Caki2 (cell line): ENCODE measurements around the gene TMEM151A. TPM values are rescaled to one million over a fixed set of nuclear protein-coding genes. Genes with fewer than 3 reads are reported as not detected.
"Not testable (repeated sequence)": the region's sequence is repeated elsewhere in the genome, so short reads cannot be mapped to it uniquely, and the experiment has no call there.

Experiments used
- DNase-seq: peaks from one replicate; pipeline ENCODE4 v3.0.0-alpha.2; 2015; ENCODE audit warnings: low read depth
- in situ Hi-C: cut with HindIII; loops from 2 replicates; pipeline ENCODE4 v1.10.0; 2016; ENCODE audit warnings: low sequenced_read_pairs, low pct_unique_long_range_greater_than_20kb, mixed read lengths
- total RNA-seq: library from RNA; depleted of rRNA; stranded (reverse); fragments of >200 nt; shearing (Covaris generic); gene quantifications from 2 replicates; pipeline ENCODE4 v1.2.3, GENCODE V29; 2014; ENCODE audit warnings: low replicate concordance

The TMEM151A gene
- total RNA-seq, 1 experiment from 2014 or later: not detected

DNA sequence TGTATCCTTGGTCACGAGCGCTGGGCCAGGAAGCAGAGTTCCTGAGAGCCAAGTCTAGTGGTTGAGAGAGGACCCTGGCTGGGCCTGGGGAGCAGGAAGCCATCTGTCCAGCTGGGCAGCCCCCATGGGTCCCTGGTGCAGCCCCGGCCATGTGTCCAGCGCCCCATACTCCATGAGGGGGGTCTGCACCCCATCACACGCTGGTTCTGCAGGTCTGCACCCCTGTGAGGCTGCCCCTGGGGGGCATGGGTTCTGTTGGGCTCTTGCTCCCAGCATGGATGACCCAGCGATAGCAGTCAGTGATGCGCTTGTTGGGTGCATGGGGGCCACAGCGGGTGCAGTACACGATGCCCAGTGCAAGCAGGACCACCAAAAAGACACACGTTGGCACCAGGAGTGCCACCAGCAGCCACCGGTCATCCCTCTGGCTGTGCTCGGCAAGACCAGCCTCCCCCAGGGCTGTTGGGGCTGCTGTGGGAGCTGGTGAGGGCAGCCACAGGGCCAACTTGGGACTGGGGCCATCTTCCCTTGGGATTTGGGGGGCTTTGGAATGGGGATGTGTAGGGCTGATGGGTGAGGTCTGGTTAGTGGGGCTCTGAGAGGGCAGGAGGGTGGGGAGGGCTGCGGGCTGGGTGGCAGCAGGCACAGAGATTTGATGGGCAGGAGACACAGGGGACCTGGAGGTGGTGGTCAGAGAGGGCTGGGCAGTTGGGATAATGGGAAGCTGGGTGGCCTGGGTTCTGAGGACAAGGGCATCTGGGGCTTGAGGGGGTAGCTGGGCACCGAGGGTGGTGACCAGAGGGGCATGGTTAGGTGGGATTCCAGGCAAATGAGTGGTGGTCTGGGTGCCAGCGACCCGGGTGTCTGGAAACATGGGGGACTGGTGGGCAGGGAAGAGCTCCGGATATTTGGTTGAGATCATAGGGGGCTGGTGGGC is 23.1 kb downstream of the TMEM151A start:
- in situ Hi-C loops: no loop called here

DNA sequence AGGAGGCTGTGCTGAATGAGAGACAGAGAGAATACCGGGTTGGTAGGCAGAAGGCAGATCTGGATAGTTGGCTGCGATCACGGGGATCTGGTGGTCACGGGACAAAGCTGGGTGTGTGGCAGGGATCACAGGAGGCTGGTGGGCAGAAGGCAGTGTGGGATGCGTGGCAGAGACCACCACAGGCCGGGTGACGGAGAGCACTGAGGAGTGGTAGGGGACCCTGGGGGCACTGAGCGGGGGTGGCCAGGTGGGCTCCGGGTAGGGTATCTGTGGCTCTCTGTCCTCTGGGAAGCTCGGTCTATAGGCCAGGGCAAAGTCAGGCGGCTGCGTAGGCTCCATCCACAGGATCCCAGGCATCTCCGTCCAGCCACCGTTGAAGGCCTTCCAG is 23.8 kb downstream of the TMEM151A start:
- in situ Hi-C loops: no loop called here

More for the DNA sequence above, 23.1 kb downstream of the TMEM151A start:
- no peak for DNase-seq

DNA sequence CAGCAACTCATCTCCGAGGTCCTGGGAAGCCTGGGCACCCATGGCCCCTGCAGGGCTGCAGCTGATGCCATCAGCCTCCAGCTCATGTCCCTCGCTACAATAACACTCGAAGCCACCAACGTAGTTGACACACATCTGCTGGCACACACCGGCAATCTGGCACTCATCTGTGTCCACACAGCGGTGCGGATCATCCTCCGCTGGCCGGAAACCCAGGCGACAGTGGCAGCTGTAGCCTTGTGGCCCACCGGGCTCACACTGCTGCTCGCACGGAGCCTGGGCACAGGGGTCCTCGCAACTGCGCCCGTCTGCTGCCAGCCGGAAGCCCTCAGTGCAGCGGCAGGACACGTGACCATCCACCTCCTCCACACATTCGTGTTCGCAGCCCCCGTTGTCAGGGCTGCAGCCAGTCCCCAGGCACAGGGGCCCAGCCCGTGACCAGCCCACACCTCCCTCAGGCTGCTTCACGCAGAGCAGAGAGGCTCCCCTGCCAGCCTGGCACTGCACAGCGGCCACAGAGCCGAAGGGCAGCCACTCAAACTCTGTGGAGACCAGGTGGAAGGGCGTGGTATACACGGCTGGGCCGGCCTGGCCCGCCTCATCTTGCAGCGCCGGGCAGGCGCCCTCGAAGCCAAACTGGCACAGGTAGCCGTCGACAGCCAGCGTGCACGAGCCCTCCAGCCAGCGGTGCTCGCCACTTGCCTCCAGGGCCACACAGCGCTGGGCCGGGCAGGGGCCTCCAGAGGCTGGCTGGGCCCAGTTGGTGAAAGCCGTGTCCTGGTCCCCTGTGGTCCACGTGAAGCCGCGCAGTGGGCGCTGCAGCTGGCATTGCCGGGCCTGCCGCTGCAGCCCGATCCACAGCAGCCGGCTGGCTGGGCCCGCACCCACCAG is 24.5 kb downstream of the TMEM151A start:
- DNase-seq: no peak
- in situ Hi-C loops: no loop called here

More for the DNA sequence above, 23.8 kb downstream of the TMEM151A start:
- DNase-seq: no peak

DNA sequence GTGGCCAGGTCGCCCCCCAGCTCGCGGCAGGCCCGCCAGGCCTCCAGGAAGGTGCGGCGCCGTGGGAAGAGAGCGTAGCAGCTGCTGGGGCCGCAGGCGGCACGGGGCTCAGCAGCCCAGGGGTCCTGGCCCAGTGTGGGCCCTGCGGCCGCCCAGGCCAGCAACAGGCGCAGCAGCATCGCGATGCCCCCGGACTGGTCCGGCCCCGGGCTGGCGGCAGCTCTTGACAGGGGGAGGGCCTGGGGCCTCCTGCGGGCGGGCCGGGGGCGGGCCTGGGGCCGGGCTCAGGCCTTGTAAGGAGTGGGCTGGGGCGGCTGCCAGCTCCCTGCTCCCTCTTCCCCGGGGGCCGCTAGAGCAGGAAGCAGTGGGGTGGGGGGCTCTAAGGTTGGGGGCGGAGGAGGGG is 25.2 kb downstream of the TMEM151A start, which contains the start of gene CD248:
Gene CD248 (minus strand): TSS at position 196 of the 403 bp plus-strand sequence. CDS start 17 bp downstream, at position 179.
- DNase-seq: no peak
- in situ Hi-C loops: no loop called here

DNA sequence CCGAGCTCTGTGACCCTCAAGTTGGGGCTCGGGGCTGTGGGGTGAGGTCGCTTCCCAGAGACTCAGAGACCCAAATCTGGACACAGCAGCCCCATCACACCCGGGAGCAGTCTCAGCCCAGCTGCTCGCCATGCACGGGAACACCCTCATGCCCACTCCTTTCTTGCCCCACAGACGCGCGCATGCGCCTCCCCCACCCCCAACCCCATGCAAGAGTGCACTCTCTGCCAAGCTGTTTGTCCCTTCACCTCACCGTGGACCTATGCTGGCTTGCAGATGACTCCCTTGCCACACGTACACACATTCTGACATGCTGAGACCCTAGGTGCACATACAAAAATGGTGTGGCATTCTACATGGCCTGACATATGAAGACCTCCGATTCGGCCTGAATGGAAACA is 25.6 kb downstream of the TMEM151A start:
- DNase-seq: no peak
- in situ Hi-C loops: no loop called here

DNA sequence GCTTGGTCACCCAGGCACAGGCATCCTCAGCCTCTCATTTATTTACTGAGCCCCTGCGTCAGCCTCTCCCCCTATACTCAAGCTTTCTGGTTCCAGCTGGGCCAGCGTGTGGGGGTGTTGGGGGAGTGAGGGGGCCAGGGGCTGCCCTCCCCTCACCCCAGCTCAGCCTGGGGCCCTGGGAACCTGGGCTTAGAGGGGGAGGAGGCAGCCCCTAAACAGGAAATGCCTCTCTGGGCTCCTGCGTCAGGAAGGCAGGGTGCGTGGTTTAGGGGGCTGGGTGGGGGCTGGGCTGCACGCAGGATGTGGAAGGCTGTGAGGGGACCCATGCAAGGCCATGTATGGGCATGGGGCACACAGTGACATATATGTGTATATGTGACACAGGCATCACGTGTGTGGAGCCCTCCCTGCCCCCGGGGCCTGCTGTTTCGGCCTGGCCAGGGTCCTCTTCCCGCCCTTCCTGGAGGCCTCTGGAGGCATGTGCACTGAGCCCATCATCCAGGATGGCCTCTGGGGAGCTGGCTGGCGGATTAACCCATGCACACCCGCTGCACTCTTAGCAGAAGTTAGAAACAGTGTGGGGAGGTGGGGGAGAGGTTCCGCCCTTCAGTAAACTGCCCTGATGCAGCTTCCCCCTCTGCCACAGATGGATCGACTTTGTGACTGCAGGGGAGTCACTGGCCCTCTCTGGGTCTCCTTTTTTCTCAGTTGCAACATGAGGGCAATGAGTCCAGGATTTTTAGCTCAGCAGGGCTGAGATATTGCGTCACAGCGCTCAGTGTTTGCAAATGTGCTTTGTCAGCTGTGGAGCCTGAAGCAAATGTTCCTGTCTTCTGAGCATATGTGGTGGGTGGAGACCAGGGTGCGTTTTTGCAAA is 26.3 kb downstream of the TMEM151A start:
- no peak for DNase-seq
- in situ Hi-C loops: no loop called here

DNA sequence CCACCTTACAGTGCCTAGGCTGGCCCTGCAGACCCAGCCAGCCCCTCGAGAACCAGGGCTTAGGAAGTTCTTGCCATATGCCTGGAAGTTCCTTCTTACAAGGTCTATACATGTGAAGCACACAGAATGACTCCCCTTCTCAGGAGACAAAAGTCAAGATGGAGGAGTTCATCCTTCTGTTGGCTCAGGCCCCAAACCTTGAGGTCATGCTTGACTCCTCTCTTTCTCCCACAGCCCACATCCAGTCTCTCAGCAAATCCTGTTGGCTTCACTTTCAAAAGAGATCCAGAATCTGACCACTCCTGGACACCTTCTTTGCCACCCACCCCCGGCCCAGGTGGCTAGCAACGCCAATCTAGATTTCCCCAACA is 26.9 kb downstream of the TMEM151A start:
- in situ Hi-C loops: no loop called here
- DNase-seq: no peak

DNA sequence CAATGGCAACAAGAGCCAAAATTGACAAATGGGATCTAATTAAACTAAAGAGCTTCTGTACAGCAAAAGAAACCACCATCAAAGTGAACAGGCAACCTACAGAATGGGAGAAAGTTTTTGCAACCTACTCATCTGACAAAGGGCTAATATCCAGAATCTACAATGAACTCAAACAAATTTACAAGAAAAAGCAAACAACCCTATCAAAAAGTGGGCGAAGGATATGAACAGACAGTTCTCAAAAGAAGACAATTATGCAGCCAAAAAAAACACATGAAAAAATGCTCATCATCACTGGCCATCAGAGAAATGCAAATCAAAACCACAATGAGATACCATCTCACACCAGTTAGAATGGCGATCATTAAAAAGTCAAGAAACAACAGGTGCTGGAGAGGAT is 28.6 kb downstream of the TMEM151A start:
- DNase-seq, in situ Hi-C loops: not testable (repeated sequence)

DNA sequence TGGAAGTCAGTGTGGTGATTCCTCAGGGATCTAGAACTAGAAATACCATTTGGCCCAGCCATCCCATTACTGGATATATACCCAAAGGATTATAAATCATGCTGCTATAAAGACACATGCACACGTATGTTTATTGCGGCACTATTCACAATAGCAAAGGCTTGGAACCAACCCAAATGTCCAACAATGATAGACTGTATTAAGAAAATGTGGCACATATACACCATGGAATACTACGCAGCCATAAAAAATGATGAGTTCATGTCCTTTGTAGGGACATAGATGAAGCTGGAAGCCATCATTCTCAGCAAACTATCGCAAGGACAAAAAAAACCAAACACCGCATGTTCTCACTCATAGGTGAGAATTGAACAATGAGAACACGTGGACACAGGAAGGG is 29.1 kb downstream of the TMEM151A start:
- DNase-seq, in situ Hi-C loops: not testable (repeated sequence)

DNA sequence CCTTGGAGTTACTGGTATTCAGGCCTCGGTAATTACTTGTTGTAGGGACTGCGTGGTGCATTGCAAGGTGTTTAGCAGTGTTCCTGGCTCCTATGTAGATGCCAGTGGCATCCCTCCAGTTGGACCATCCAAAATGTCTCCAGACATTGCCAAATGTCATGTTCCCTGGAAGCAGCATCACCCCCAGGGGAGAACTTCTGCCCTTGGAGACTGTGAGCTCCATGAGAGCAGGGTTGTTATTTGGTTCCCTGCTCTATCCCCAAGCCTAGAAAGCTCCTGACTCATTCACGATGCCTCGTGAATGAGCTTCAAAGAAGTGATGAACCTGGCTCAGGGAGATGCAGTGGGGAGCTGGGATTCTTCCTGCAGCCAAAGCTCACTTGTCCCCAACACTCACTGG is 29.9 kb downstream of the TMEM151A start:
- DNase-seq: no peak
- in situ Hi-C loops: no loop called here

DNA sequence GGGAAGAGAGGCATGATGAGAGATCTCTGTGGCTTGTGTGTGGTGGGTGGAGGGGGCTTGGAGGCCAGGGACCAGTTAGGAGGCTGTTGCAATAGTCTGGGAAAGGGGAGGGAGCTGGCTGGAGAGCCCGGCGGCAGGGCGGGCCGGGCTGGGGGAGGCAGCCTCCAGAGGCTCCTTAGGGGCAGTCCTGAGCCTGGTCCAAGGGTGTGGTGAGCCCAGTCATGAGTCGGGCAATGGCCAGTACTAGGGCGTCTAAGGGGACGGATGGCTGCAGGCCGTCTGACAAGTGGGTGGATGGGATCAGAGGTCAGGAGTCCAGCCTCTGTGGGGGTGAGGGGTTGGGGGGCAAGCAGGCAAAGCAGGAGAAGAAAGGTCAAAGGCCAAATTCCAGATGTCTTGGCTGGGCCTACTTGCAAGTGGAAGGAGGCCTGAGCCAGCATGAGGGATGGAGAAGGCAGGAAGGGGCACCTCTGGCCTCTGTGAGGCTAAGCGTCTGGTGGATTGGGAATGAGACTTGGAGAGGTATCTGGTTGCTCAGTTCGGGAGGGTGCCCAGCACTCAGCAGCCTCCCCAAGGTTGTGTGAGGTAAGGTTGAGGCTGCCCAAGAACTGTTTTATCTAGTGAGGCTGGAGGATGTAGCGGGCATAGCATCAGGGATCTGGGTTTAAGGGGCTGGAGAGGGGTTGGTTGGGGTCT is 31.2 kb downstream of the TMEM151A start:
- in situ Hi-C loops: no loop called here
- DNase-seq: no peak

DNA sequence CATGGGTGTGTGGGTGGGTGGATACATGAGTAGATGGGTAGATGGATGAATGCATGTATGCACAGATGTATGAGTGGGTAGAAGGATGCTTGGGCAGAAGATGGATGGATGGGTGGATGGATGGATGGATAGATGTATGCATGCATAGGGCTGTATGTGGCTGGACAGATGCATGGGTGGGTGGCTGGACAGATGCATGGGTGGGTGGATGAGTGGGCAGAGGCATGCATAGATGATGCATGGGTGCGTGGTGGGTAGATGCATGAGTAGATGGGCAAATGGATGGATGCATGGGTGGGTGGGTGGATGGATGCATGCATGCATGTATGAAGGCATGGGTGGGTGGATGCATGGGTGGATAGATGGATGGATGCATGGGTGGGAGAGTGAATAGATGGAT is 32.0 kb downstream of the TMEM151A start:
- in situ Hi-C loops: no loop called here
- DNase-seq: no peak

DNA sequence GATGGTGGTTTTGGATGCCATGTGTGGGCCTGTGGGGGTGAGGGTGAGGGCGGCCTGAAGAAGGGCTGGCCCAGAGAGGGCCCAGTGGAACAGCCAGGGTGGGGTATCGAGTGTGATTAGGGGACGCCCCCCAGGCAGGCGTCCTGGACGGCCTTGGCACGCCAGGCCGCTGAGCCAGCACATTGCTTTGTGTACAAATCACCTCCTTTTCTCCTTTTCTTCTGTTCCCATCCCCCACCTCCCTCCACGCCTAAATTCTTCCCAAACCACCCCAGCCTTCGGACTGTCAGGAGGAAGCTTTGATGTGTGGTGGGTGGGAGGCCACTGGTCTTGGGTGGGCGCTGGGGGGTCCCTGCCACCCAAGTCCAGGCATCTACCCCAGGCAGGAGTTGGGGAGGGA is 33.0 kb downstream of the TMEM151A start:
- DNase-seq: no peak
- in situ Hi-C loops: no loop called here

DNA sequence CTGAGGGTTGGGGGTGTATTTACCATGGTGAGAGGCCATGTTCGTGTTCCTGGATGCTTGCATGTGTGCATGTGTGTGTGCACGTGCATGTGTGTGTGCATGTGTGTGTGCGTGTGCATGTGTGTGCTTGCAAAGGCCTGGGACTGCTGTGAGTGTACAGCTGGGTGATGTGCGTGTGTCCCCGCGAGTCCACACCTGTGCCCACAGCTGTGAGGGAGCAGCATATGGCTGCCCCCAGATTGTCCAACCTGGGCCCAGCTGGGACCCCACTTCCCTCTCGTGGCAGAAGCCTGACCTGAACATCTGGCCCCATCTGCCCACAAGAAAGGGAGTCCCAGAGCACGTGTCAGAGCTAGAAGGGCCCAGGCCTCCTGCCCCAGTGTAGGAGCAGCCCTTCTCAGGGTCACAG is 33.6 kb downstream of the TMEM151A start:
- DNase-seq: no peak
- in situ Hi-C loops: no loop called here

DNA sequence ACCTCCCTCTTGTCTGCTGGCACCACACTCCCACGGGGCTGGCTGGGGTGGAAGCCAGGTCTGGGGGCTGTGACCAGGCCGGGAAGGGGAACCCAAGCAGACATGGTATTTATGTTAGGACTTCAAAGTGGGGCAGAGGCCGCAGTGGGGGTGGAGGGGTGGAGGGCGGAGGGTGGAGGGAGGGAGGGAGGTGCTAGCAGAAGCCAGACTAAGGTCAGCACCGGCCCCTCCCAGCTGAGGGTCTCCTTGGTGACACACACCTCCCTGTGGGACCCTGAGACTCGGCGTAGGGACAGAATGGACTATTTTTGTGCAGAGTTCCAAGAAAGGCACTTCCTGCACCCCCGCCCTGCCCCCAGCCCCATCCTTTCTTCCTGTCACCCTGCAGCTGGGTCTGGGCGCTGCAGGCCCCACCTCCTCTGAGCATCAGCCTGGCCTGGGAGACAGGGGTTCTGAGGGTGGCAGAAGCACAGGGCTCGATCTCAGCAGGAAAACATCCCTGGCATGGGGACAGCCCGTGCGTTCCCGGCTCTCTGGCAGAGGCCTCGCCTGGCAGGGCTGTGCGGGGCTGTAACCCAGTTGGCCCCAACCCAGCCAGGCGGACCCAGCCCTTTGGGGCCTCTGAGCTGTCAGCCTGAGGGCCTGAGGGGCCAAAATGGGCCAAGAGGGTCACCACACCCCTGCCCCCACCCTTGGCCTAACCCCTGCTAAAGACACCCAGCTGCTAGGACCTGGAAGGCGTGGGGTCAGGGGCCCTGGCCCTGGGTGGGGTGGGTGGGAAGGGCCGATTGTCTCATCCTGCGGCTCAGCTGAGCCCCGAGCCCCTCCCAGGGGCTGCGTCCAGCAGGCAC is 34.8 kb downstream of the TMEM151A start:
- DNase-seq: no peak
- in situ Hi-C loops: no loop called here

DNA sequence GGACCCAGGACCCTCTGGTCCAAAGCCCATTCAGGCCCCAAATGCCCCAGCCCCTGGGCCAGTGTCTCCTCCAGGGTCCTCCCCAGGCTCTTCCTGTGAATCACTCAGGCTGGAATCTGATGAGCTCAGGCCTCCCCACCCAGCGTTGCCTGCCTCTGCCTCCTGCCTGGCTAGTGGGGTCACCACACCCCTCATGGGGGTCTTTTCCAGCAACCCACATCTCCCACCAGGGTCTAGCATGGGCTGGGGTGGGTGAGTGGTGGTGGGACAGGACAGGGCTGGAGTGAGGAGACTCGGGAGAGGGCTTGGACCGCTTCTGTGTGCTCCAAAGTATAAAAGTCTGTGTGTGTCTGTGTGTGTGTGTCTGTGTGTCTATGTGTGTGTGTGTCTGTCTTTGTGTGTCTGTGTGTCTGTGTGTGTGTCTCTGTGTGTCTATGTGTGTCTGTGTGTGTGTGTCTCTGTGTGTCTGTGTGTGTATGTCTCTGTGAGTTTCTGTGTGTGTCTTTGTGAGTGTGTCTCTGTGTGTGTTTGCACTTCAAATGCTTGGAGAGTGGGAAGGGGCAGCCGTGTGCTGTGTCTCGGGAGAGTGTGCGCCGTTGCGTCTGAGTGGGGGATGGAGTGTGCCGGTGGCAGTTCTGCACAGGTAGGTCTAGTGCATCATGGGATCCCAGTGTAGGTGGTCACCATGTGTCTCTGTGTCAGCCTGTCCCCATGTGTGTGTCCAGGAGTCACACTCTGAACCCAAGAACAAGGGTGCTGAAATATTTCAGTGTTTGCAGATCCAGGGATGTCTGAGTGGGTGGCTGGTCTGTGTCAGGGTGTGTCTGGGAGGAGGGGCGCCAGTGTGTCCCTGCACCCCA is 35.7 kb downstream of the TMEM151A start:
- in situ Hi-C loops: no loop called here
- no peak for DNase-seq
